Transverse colon (tissue), 3 donors: Measurements from ENCODE around the gene CDK14.

ENCODE experiments used
- CTCF ChIP-seq, 5 experiments: fragments of 200-600 bp in 3 of 5; fragments of 450-650 bp in 2 of 5; sonication (generic) in 3 of 5; IDR thresholded peaks; 1 replicate in 2 of 5; 2 replicates in 3 of 5; pipeline ENCODE4 v1.5.1; 2016 to 2017; ENCODE audit warnings: antibody characterized with exemption in 5 of 5, inconsistent platforms in 3 of 5, mild to moderate bottlenecking in 2 of 5, moderate library complexity in 1 of 5
- EP300 ChIP-seq: sonication (generic); formaldehyde crosslinking; IDR thresholded peaks from one replicate; pipeline ENCODE4 v1.6.1; 2017; ENCODE audit warnings: antibody characterized with exemption, low read depth
- POLR2A ChIP-seq: fragments of 450-650 bp; IDR thresholded peaks from one replicate; pipeline ENCODE4 v1.6.1; 2016; ENCODE audit warnings: antibody characterized with exemption, mild to moderate bottlenecking, moderate library complexity

- TF ChIP-seq POLR2A (no peak), CTCF (IDR thresholded peaks at IDR 0.05) (no peak), EP300 (no peak)
These were observed 634.4 kb downstream of the CDK14 start for GRCh38 chr7:91230503-91230902.
